ENCODE measurements around the gene PTN. TPM values are rescaled to one million over a fixed set of nuclear protein-coding genes. Genes with fewer than 3 reads are reported as not detected.

Gene PTN
- total RNA-seq, 1 experiment from 2014 or later = 0.13 TPM

DNA sequence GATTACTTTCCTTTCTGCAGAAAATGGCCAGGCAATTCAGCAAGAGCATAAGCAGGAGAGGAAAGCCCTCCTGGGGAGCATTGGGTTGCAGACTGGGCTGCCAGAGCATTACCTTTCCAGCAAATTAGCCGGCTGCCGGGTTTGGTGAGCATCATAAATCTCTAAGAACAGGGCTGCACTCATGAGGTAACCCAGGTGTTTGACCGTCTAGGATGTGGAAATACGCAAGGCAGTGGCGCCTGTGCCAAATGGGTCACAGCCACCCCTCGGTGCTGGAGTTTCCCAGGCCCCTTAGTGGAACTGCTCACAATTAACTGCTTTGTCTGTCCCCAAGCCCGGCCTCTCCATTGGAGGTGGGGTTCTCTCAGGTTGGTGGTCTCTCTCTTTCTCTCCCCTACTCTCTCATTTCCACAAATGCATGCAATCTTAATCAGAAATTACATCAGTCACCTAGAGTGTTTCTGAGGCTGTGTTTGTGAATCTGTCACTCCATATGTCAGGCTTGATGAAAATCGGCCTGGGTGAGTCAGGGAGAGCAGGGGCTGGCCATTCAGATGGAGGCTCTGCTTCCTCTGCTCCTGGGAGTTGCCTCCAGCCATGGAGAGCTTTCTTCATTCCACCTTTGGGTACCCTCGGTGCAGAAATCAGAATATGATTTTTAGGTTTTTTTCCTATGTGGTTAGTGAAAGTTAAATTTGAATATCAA, 26.7 kb downstream of the PTN start:
- no peak for TF ChIP-seq REST (IDR thresholded peaks at IDR 0.05; ENCODE audit: insufficient read depth in 1 of 2, low read depth in 2 of 2, low read length in 1 of 2)
- TF ChIP-seq, protein P1, sequence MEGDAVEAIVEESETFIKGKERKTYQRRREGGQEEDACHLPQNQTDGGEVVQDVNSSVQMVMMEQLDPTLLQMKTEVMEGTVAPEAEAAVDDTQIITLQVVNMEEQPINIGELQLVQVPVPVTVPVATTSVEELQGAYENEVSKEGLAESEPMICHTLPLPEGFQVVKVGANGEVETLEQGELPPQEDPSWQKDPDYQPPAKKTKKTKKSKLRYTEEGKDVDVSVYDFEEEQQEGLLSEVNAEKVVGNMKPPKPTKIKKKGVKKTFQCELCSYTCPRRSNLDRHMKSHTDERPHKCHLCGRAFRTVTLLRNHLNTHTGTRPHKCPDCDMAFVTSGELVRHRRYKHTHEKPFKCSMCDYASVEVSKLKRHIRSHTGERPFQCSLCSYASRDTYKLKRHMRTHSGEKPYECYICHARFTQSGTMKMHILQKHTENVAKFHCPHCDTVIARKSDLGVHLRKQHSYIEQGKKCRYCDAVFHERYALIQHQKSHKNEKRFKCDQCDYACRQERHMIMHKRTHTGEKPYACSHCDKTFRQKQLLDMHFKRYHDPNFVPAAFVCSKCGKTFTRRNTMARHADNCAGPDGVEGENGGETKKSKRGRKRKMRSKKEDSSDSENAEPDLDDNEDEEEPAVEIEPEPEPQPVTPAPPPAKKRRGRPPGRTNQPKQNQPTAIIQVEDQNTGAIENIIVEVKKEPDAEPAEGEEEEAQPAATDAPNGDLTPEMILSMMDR (IDR thresholded peaks at IDR 0.05) = no peak
- TF ChIP-seq POLR2AphosphoS5 (IDR thresholded peaks at IDR 0.05; ENCODE audit: low read depth, low read length) = no peak
- TF ChIP-seq TCF7L2 (IDR thresholded peaks at IDR 0.05; ENCODE audit: low read depth, low read length) = no peak
- DNase-seq (ENCODE audit: low read depth, low spot score) = no peak
- POLR2A ChIA-PET = no interaction called here
- Histone ChIP-seq H3K27me3 (ENCODE audit: control insufficient read depth, insufficient read depth, low read length) (no peaks in the 10 kb centered on the region), H3K4me3 (ENCODE audit: low read depth in 2 of 2, low read length in 2 of 2) (no peak overlapping the region), H3K4me1 (ENCODE audit: control insufficient read depth, insufficient read depth, low read length) (no peaks in the 10 kb centered on the region), H3K9me3 (ENCODE audit: control insufficient read depth, insufficient read depth, low read depth, low read length) (no peaks in the 10 kb centered on the region), H3K27ac (ENCODE audit: low read length) (no peak overlapping the region), H3K36me3 (ENCODE audit: control insufficient read depth, insufficient read depth, low read length) (no peaks in the 10 kb centered on the region)
- in situ Hi-C loops (cut with HindIII; ENCODE audit: low pct_unique_long_range_greater_than_20kb, low sequenced_read_pairs) = no loop called here
- CTCF ChIA-PET = no interaction called here
- ATAC-seq = no peak
- BruUV-seq (replicated peaks) = no TSS peak
- intact Hi-C loops (cut with micrococcal nuclease; ENCODE audit: unreplicated experiment) = no loop called here

DNA sequence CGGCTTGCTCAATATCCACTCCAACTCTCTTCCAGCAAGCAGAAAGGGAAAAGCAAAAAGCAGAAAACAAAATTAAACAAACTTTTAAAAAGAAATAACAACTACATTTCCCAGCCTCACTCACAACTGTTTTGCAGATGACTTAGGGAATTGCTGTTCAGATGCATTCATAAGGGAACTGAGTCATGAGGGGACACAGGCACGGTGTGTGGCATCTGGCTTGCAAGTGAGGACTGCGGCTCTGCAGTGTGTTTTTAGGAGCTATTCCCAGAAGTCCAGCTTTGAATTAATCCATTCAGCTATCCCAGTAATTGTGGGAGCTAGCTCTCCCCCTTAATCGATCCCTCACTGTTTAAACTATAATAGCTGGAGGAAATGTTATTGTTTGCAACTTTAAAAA, 30.3 kb downstream of the PTN start:
- TF ChIP-seq POLR2AphosphoS5 (IDR thresholded peaks at IDR 0.05; ENCODE audit: low read depth, low read length) (no peak), TCF7L2 (IDR thresholded peaks at IDR 0.05; ENCODE audit: low read depth, low read length) (no peak), SIN3A (IDR thresholded peaks at IDR 0.05; ENCODE audit: borderline replicate concordance, insufficient read depth, low read depth, low read length) (no peak), REST (IDR thresholded peaks at IDR 0.05; ENCODE audit: insufficient read depth in 1 of 2, low read depth in 2 of 2, low read length in 1 of 2) (no peak)
- TF ChIP-seq, protein P1 (IDR thresholded peaks at IDR 0.05) = no peak
- in situ Hi-C loops (cut with HindIII; ENCODE audit: low pct_unique_long_range_greater_than_20kb, low sequenced_read_pairs) (no loop called here), intact Hi-C loops (cut with micrococcal nuclease; ENCODE audit: unreplicated experiment) (no loop called here)
- H3K9me3 ChIP-seq (ENCODE audit: control insufficient read depth, insufficient read depth, low read depth, low read length) = no peaks in the 10 kb centered on the region
- ATAC-seq (no peak), DNase-seq (ENCODE audit: low read depth, low spot score) (no peak)
- BruUV-seq (replicated peaks) = no TSS peak
- H3K36me3 ChIP-seq (ENCODE audit: control insufficient read depth, insufficient read depth, low read length) = no peaks in the 10 kb centered on the region
- H3K4me1 ChIP-seq (ENCODE audit: control insufficient read depth, insufficient read depth, low read length) = no peaks in the 10 kb centered on the region
- POLR2A ChIA-PET = no interaction called here
- H3K27me3 ChIP-seq (ENCODE audit: control insufficient read depth, insufficient read depth, low read length) = no peaks in the 10 kb centered on the region
- CTCF ChIA-PET = no interaction called here
- no peak overlapping the region for H3K27ac ChIP-seq (ENCODE audit: low read length)
- H3K4me3 ChIP-seq (ENCODE audit: low read depth in 2 of 2, low read length in 2 of 2) = no peak overlapping the region

All from Panc1 (cell line).